KOPT-K1 (cell line): ENCODE results near the gene MAP2K5.

ENCODE experiments used
- H3K27ac ChIP-seq: fragments of 200-600 bp; sonication (generic); 2 replicates; pipeline ENCODE4 v1.5.1; 2016; ENCODE audit warnings: antibody characterized with exemption, mild to moderate bottlenecking, low read depth, low read length; ENCODE audit not compliant: poor library complexity, severe bottlenecking
- H3K36me3 ChIP-seq: fragments of 200-600 bp; sonication (generic); 2 replicates; pipeline ENCODE4 v1.5.1; 2017; ENCODE audit warnings: antibody characterized with exemption, mild to moderate bottlenecking, low read length, moderate library complexity; ENCODE audit not compliant: insufficient read depth
- H3K9me3 ChIP-seq: fragments of 200-600 bp; sonication (generic); 2 replicates; pipeline ENCODE4 v1.5.1; 2017; ENCODE audit warnings: antibody characterized with exemption, low read length, mild to moderate bottlenecking; ENCODE audit not compliant: insufficient read depth, poor library complexity, severe bottlenecking

Gene MAP2K5

GRCh38 chr15:67825881-67826716, 283.6 kb downstream of the MAP2K5 start:
- H3K9me3 ChIP-seq: peaks cover 33% of the 10 kb centered on the region
- H3K27ac ChIP-seq: no peak overlapping the region
- H3K36me3 ChIP-seq: no peaks in the 10 kb centered on the region

- peaks cover 33% of the 10 kb centered on the region for H3K9me3 ChIP-seq
- H3K36me3 ChIP-seq: no peaks in the 10 kb centered on the region
- H3K27ac ChIP-seq: no peak overlapping the region
Measured at GRCh38 chr15:67826717-67827561, 284.4 kb downstream of the MAP2K5 start.

GRCh38 chr15:67827562-67828277, 285.2 kb downstream of the MAP2K5 start:
- Histone ChIP-seq H3K27ac (no peak overlapping the region), H3K36me3 (no peaks in the 10 kb centered on the region), H3K9me3 (peaks cover 33% of the 10 kb centered on the region)

- no peak overlapping the region for H3K27ac ChIP-seq
- peaks cover 33% of the 10 kb centered on the region for H3K9me3 ChIP-seq
Measured at GRCh38 chr15:67828278-67828968, 285.9 kb downstream of the MAP2K5 start.

GRCh38 chr15:67828969-67829646, 286.6 kb downstream of the MAP2K5 start:
- Histone ChIP-seq H3K9me3 (peaks cover 33% of the 10 kb centered on the region), H3K27ac (no peak overlapping the region), H3K36me3 (no peaks in the 10 kb centered on the region)

More at GRCh38 chr15:67828278-67828968, 285.9 kb downstream of the MAP2K5 start:
- H3K36me3 ChIP-seq: no peaks in the 10 kb centered on the region

GRCh38 chr15:67829647-67830504, 287.4 kb downstream of the MAP2K5 start:
- Histone ChIP-seq H3K9me3 (peaks cover 33% of the 10 kb centered on the region), H3K36me3 (no peaks in the 10 kb centered on the region), H3K27ac (no peak overlapping the region)

GRCh38 chr15:67831363-67831762, 288.9 kb downstream of the MAP2K5 start:
- H3K36me3 ChIP-seq: no peaks in the 10 kb centered on the region
- H3K9me3 ChIP-seq: peaks cover 23% of the 10 kb centered on the region
- H3K27ac ChIP-seq: no peak overlapping the region

GRCh38 chr15:67832031-67832551, 289.6 kb downstream of the MAP2K5 start:
- Histone ChIP-seq H3K27ac (no peak overlapping the region), H3K36me3 (no peaks in the 10 kb centered on the region)

GRCh38 chr15:67832897-67833709, 290.6 kb downstream of the MAP2K5 start:
- no peaks in the 10 kb centered on the region for H3K36me3 ChIP-seq
- H3K27ac ChIP-seq: no peak overlapping the region
- H3K9me3 ChIP-seq: peaks cover 9% of the 10 kb centered on the region

More at GRCh38 chr15:67832031-67832551, 289.6 kb downstream of the MAP2K5 start:
- peaks cover 19% of the 10 kb centered on the region for H3K9me3 ChIP-seq

GRCh38 chr15:67833710-67834511, 291.4 kb downstream of the MAP2K5 start:
- Histone ChIP-seq H3K9me3 (peaks cover under 1% of the 10 kb centered on the region), H3K36me3 (no peaks in the 10 kb centered on the region), H3K27ac (no peak overlapping the region)

- Histone ChIP-seq H3K9me3 (no peaks in the 10 kb centered on the region), H3K36me3 (no peaks in the 10 kb centered on the region), H3K27ac (no peak overlapping the region)
Measured at GRCh38 chr15:67834581-67835296, 292.2 kb downstream of the MAP2K5 start.
